OCI-LY7 (cell line): ENCODE data around the gene MAB21L2. TPM values are rescaled to one million over a fixed set of nuclear protein-coding genes. Genes with fewer than 3 reads are reported as not detected.

Source experiments
- BruUV-seq: library from RNA; stranded (reverse); fragments of 400-500 nt; replicated peaks from 2 replicates; lab custom pipeline; 2021; lab: Mats Ljungman, UMichigan
- CTCF ChIA-PET: fragments of 300-600 bp; sonication (Branson Sonifier 250); formaldehyde crosslinking; loops from one replicate; lab custom pipeline; 2022; ENCODE audit warnings: antibody characterized with exemption; ENCODE audit not compliant: unreplicated experiment; lab: Charles Lee
- POLR2A ChIA-PET: fragments of 300-600 bp; sonication (Branson Sonifier 250); formaldehyde crosslinking; loops from one replicate; lab custom pipeline; 2022; ENCODE audit warnings: antibody characterized with exemption; lab: Charles Lee
- DNase-seq: peaks from one replicate; pipeline ENCODE4 v3.0.0-alpha.2; 2015; ENCODE audit warnings: low spot score
- H2AFZ ChIP-seq: fragments of 200-600 bp; sonication (generic), shearing (Covaris generic); 2 replicates; pipeline ENCODE4 v1.6.1; 2014; ENCODE audit warnings: mild to moderate bottlenecking, antibody characterized with exemption, low read length, moderate library complexity
- H3K27ac ChIP-seq: fragments of 200-600 bp; sonication (generic); 2 replicates; pipeline ENCODE4 v1.5.1; 2014; ENCODE audit warnings: mixed run types, low read depth, mild to moderate bottlenecking, moderate library complexity, low read length, inconsistent platforms; ENCODE audit not compliant: poor library complexity, severe bottlenecking
- H3K36me3 ChIP-seq: fragments of 200-600 bp; sonication (generic); 2 replicates; pipeline ENCODE4 v1.6.1; 2014; ENCODE audit warnings: mild to moderate bottlenecking, antibody characterized with exemption, low read length, moderate library complexity, mixed read lengths; ENCODE audit not compliant: insufficient read depth
- H3K4me1 ChIP-seq: fragments of 200-600 bp; sonication (generic); 2 replicates; pipeline ENCODE4 v1.5.1; 2014; ENCODE audit warnings: mild to moderate bottlenecking, low read length; ENCODE audit not compliant: insufficient read depth, poor library complexity, severe bottlenecking
- H3K4me2 ChIP-seq: fragments of 200-600 bp; sonication (generic); 2 replicates; pipeline ENCODE4 v1.6.1; 2014; ENCODE audit warnings: mild to moderate bottlenecking, low read length
- H3K4me3 ChIP-seq: fragments of 200-600 bp; sonication (generic); 2 replicates; pipeline ENCODE4 v1.5.1; 2014; ENCODE audit warnings: mild to moderate bottlenecking, low read depth, low read length; ENCODE audit not compliant: poor library complexity, severe bottlenecking
- H3K79me2 ChIP-seq: fragments of 200-600 bp; sonication (generic); 2 replicates; pipeline ENCODE4 v1.6.1; 2016; ENCODE audit warnings: low read depth, mild to moderate bottlenecking, low read length, moderate library complexity, mixed read lengths; ENCODE audit not compliant: insufficient read depth
- H3K9me2 ChIP-seq: fragments of 200-600 bp; sonication (generic); 2 replicates; pipeline ENCODE4 v1.6.1; 2016; ENCODE audit warnings: mild to moderate bottlenecking, low read length, mixed read lengths; ENCODE audit not compliant: insufficient read depth
- H3K9me3 ChIP-seq: fragments of 200-600 bp; sonication (generic); 2 replicates; pipeline ENCODE4 v1.6.1; 2014; ENCODE audit warnings: mild to moderate bottlenecking, mixed run types, low read length, mixed read lengths
- H4K20me1 ChIP-seq: fragments of 200-600 bp; sonication (generic); 2 replicates; pipeline ENCODE4 v1.6.1; 2014; ENCODE audit warnings: mild to moderate bottlenecking, antibody characterized with exemption, low read length, moderate library complexity, mixed read lengths; ENCODE audit not compliant: insufficient read depth
- EZH2phosphoT487 ChIP-seq: fragments of 200-600 bp; sonication (generic); IDR thresholded peaks from 2 replicates; pipeline ENCODE4 v1.6.1; 2018; ENCODE audit warnings: low read depth, borderline replicate concordance, mild to moderate bottlenecking, mixed run types, antibody characterized with exemption, low read length, moderate library complexity, mixed read lengths
- intact Hi-C: fragments of 100-400 bp; cut with micrococcal nuclease; formaldehyde crosslinking; loops from one replicate; pipeline ENCODE4 v1.10.0; 2022; ENCODE audit not compliant: unreplicated experiment
- total RNA-seq, 2 experiments: library from RNA; depleted of rRNA in 1 of 2; stranded (reverse); fragments of >200 nt in 1 of 2; shearing (Covaris generic) in 1 of 2; gene quantifications; 2 replicates each; pipeline ENCODE4 v1.2.3, GENCODE V29; 2014 to 2022
- TF ChIP-seq, protein P1 (sequence below): fragments of 200-600 bp; sonication (generic); conservative IDR thresholded peaks from 2 replicates; pipeline ENCODE4 v1.5.1; 2014; ENCODE audit warnings: mild to moderate bottlenecking, antibody characterized with exemption, low read length, moderate library complexity, mixed read lengths

The MAB21L2 gene
- total RNA-seq, 2 experiments from 2014 or later, result not detected

GRCh38 chr4:150573534-150573933 is 8.4 kb upstream of the MAB21L2 start:
- Histone ChIP-seq H3K79me2 (no peaks in the 10 kb centered on the region), H3K9me3 (no peaks in the 10 kb centered on the region), H3K36me3 (no peaks in the 10 kb centered on the region), H3K4me2 (no peak overlapping the region), H3K27ac (no peak overlapping the region), H2AFZ (no peak overlapping the region), H4K20me1 (peaks cover 6% of the 10 kb centered on the region; the same call in 1 of the 2 replicates), H3K9me2 (no peaks in the 10 kb centered on the region), H3K4me3 (no peak overlapping the region), H3K4me1 (no peaks in the 10 kb centered on the region)
- TF ChIP-seq, protein P1, sequence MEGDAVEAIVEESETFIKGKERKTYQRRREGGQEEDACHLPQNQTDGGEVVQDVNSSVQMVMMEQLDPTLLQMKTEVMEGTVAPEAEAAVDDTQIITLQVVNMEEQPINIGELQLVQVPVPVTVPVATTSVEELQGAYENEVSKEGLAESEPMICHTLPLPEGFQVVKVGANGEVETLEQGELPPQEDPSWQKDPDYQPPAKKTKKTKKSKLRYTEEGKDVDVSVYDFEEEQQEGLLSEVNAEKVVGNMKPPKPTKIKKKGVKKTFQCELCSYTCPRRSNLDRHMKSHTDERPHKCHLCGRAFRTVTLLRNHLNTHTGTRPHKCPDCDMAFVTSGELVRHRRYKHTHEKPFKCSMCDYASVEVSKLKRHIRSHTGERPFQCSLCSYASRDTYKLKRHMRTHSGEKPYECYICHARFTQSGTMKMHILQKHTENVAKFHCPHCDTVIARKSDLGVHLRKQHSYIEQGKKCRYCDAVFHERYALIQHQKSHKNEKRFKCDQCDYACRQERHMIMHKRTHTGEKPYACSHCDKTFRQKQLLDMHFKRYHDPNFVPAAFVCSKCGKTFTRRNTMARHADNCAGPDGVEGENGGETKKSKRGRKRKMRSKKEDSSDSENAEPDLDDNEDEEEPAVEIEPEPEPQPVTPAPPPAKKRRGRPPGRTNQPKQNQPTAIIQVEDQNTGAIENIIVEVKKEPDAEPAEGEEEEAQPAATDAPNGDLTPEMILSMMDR, result no peak
- no peak for TF ChIP-seq EZH2phosphoT487
- ChIA-PET POLR2A (interaction anchor here (0.6 to 1.3 kb wide), 3 partner anchors 13 to 52 kb away, joined by 3 read pairs; no protein-coding TSS in a partner anchor), CTCF (no interaction called here)
- no peak for DNase-seq
- intact Hi-C loops, result no loop called here
- no TSS peak for BruUV-seq

DNA sequence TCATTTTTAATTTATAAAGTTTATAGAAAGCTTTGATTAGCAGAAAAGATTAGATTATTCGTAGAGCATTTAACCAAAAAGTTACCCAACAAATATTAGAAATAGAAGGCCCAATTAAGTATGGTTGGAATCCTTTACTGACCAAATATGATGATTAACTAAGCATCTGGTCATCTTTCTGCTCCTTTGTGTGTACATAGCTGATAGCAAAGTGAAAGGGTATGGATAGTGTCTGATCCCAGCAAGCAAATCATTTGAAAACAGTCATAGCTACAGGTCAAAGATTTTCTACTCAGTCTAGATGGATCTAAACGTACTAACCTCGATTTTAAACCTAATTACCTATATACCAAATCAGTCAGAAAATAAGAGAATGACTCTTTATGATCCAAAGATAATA is 7.3 kb upstream of the MAB21L2 start:
- no peak for TF ChIP-seq EZH2phosphoT487
- TF ChIP-seq, protein P1, result no peak
- Histone ChIP-seq H3K4me1 (no peaks in the 10 kb centered on the region), H3K4me2 (no peak overlapping the region), H4K20me1 (peaks cover 6% of the 10 kb centered on the region; the same call in 1 of the 2 replicates), H3K36me3 (no peaks in the 10 kb centered on the region), H3K9me2 (no peaks in the 10 kb centered on the region), H3K9me3 (no peaks in the 10 kb centered on the region), H2AFZ (no peak overlapping the region), H3K4me3 (no peak overlapping the region), H3K79me2 (no peaks in the 10 kb centered on the region), H3K27ac (no peak overlapping the region)
- DNase-seq, result no peak
- CTCF ChIA-PET, result no interaction called here
- BruUV-seq, result no TSS peak
- intact Hi-C loops, result no loop called here
- POLR2A ChIA-PET, result interaction anchor here (1.1 kb wide), 1 partner anchor 12 kb away, joined by 3 read pairs; no protein-coding TSS in a partner anchor

DNA sequence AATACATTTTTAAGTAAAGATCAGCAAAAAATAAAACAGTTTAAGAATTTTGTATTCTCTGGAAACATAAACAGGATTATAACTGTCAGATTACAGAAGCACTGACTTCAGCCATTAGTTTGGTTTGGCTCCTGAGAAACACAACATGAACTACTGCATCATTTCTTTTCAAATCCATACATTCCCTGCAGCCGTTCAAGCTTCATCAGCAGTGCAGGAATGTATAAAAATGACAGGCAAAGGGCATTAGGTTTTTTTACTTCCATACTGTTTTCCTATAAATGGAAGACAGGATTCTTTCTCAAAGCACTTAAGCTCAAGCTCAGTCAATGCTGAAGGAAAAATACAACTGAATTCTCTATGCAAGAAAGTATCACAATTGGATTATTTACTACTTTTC is 4.2 kb upstream of the MAB21L2 start:
- POLR2A ChIA-PET, result no interaction called here

More for the DNA sequence above, 4.2 kb upstream of the MAB21L2 start:
- Histone ChIP-seq H3K4me3 (no peak overlapping the region), H2AFZ (no peak overlapping the region), H3K27ac (no peak overlapping the region), H3K4me1 (no peaks in the 10 kb centered on the region), H3K4me2 (no peak overlapping the region), H3K79me2 (no peaks in the 10 kb centered on the region), H3K9me3 (no peaks in the 10 kb centered on the region), H3K9me2 (no peaks in the 10 kb centered on the region), H3K36me3 (no peaks in the 10 kb centered on the region), H4K20me1 (no peaks in the 10 kb centered on the region; the same call in 1 of the 2 replicates)
- no TSS peak for BruUV-seq
- intact Hi-C loops, result no loop called here
- TF ChIP-seq, protein P1, result no peak
- no peak for TF ChIP-seq EZH2phosphoT487
- DNase-seq, result no peak
- CTCF ChIA-PET, result no interaction called here
